HG03108 (cell line): ENCODE results near the gene CFAP20DC.

Experiments
- ATAC-seq: cut with Tn5 transposase; IDR thresholded peaks from one replicate; pipeline ENCODE4 v1.9.1; 2021; ENCODE audit warnings: moderate library complexity; ENCODE audit not compliant: unreplicated experiment

CFAP20DC gene

DNA sequence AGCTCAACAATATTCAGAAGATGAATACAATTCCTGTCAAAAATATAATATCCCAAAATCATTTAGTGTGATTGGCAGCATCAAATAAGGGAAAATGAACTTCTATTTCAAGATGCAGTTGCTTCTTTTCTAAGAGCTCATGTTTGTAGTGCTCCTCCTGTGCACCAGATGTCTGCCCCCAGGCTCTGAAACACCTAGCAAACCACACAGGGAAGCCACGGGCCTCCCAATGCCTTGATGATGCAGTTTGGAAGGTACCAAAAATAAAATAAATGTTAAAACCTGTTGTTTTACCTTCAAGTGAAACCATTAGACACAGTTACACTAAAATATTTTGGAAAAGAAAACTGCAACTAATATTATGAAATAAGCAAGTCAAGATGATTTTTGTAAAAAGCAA is 22.2 kb downstream of the CFAP20DC start:
- no peak for ATAC-seq

DNA sequence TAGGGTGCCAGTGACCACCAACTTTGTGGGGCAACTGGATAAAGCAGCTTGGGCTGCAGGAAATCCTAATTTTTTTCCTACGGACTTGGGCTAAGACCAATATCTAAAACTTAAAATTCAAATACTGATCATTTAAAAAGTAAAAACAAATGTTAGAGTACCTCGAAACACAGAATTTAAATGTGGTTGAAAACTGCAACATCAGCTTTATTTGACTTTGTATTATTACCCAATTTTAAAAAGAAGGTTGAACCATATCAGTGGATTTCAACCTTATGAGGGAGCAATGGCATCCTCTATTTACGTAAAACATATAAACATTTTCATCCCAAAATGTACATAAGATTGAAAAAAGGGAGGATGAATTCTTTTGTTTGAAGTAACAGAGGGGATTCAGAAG is 26.2 kb downstream of the CFAP20DC start:
- no peak for ATAC-seq

DNA sequence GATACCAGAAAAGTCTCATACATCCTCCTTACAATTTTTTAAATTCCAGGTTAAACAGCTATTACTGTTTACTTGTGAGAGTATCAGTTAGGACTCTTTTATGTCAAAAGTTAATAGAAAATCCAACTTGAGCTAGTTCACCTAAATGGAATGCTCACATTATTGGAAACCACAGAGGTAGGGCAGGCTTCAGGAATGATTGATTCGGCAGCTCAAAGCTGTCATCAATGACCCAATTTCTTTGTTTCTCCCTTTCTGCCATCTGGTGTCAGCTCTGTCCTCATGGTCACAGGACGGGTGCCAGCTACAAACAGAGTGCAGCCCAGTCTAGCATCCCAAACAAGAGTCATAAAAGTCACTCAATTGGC is 32.2 kb downstream of the CFAP20DC start:
- no peak for ATAC-seq

DNA sequence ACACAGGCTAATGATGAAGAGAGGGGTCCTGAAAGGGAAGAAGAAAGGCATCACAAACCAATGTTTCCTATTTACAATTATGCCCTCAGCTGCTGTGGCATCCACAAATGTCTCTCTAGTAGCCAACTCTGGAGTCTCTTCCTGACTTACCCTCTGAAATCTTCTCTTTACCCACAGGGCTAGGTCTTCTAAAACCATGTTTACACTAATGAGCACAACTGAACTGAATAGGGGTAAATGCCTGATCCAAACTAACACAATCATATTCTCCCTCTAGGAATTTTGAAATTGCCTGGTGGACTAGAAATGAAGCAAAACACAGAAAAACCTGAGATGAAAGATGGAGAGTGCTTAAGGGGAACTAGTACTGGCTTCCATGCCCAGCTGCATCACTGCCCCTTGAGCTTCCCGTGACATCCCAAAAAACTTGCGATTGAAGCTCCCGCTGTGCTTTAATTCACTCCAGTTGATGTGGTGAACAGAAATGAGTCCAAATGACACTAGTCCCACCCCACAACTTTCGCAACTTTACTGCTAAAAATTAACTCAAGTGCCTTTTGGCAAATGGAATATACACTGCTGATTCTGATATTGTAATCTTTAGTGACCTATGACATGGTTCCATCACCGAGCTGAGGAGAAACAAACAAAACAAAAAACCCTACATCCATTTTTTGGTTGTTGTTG is 32.8 kb downstream of the CFAP20DC start:
- ATAC-seq = no peak

DNA sequence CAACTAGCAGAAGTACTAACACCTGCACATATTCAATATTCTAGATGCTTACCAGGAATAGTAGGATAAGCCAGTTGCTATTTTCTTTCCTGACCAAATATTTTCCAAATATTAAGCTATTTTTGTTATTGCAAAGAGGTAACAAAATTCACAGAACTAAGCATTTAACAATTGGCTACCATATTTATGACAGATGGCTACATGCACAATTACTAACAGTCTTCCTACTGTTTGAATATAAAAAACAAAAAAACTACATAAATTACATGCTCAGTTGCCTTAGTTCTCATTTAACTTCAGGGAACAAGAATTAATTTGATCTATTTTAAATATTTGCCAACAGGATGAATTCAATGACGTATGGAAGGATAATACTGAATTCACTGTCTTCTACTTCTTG is 36.2 kb downstream of the CFAP20DC start:
- no peak for ATAC-seq

DNA sequence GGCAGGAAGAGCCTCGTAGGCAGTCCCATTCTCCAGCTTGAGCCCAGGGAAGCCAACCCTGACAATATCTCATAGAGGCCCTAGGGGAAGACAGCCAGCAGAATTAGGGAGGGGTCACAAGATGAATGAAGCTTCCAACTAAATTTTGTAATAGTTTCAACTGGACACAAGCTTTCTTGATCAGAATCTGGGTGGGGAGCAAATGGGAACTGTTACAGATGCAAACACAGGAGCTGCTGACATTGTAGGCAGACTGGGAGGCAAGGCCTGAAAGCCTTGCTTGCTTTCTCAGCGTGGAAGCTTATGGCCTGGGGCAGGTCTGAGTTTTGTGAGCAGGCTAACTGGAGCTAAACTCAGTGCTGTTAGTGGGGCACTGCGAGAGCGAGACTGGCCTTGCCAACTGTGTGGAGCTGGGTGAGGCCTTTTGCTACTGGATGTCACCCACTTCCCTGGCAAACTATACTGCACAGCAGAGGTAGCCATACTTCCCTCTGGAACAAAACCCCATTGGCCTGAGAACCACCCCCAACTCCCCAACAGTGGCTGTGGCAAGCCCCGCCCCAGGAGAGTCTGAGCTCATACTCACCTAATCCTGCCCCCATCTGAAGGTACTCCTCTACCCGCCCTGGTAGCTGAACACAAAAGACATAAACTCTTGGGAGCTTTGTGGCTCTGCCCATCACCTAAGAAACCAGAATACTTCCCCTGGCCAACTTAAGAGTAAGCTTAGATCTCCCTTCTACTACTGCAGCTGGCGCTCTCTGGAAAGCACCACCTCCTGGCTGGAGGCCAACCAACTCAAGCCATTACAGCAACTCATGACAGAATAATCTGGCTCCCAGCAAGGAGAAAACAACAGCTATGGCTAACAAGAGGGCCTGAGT is 42.9 kb downstream of the CFAP20DC start:
- no peak for ATAC-seq

DNA sequence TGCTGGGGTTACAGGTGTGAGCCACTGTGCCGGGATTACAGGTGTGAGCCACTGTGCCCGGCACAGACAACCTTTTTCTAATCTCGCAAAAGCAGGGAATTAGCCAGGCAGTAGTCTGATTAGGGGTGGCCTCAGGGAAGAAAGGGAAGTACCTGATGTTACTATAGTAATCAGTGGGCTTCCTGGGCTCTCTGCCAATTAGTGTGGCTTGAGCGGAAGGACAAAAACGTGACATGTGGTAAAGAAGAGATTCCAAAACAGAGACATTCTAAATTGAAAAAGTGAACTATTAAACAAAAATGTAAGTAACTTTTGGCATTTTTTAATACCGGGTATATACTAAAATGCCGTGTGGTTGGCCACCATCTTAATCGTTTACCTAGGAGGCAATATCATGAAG is 48.1 kb downstream of the CFAP20DC start:
- no peak for ATAC-seq

DNA sequence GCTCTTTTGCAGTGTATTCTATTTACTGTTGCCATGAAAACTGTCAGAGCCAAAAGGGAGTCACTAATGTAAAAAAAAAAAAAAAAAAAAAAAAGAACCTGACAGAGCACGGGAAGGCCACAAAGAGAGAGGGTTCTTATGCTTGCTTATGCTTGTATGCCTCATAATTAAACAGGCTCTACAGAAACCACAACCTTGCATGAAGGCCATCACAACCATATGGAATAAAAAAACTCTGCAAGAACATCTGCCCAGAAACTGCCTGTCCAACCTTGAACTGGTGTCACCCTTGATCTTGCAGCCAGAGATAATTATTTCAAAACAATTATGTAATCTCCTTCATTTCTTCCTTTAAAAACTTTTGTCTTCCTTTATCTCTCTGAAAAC is 50.1 kb downstream of the CFAP20DC start:
- ATAC-seq = no peak

DNA sequence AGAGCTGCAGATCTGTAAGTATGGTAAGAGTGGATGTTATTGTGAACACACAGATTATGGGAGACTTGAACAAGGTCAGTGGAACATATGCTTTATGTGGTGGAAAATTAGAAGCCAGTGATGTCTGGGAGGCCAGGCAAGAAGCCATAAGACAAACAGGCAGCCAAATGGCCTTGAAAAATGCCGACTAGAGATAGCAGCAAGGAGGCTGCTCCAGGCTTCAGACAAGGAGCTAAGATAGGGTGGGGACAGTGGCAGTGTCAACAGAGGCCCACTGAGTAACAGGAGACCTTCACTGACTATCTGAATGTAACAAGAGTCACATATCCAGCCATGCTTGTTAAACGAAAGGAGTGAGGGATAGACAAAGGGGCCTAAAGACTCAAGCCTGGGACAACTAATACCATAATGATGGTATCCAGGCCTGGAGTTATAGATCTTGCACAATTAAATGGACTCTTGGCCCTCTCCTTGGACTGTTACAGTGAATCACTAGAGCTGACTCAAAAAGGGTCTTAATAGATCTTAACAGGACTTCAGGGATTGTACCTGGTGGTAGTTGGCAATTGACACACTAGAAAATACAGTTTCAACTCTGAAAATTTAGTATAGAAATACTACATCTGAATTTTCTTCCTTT is 50.6 kb downstream of the CFAP20DC start:
- no peak for ATAC-seq

DNA sequence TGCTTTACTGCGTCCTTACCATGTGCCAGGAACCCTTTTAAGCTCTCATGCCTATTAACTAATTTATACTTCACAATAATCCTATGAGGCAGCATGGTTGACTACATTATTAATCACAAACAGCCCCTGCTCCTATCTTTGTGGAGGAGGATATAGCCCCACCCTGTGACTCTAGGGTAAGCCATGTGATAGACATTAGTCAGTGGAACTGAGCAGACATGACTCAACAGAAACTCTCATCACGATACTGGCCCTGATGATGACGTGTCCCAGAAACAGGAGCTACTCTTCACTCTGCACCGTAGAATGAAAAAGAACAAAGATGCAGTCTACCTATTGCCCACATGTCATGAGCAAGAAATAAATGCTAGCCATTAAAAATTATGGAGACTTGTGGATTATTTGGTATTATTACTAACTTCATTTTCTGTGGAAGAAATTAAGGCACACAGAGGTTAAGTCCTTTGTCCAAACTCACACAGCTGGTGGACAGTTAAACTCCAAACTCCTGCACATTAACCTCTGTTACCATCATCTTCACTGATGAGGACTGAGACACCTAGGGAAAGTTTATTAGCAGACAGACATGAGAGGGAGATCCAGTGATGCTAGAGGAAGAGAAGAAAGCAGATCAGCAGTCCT is 51.2 kb downstream of the CFAP20DC start:
- ATAC-seq = no peak

DNA sequence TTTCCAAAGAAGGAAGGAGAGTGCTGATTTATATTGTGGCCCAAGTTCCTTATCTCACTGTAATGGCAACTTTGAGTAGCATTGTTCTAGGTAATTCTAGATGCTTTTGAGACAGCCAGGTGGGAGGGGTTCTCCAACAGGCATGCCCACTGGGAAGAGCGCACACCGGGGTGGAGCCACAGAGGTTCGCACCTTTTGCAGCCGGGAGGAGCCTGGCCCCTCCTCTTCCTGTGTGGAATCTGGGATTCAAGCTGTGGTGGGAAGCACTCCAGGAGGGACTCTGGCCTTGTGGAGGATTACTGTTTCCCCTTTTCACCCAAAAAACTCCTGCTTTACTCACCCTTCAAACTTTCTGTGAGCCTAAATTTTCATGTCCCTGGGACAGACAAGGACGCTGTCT is 53.1 kb downstream of the CFAP20DC start:
- ATAC-seq = no peak

DNA sequence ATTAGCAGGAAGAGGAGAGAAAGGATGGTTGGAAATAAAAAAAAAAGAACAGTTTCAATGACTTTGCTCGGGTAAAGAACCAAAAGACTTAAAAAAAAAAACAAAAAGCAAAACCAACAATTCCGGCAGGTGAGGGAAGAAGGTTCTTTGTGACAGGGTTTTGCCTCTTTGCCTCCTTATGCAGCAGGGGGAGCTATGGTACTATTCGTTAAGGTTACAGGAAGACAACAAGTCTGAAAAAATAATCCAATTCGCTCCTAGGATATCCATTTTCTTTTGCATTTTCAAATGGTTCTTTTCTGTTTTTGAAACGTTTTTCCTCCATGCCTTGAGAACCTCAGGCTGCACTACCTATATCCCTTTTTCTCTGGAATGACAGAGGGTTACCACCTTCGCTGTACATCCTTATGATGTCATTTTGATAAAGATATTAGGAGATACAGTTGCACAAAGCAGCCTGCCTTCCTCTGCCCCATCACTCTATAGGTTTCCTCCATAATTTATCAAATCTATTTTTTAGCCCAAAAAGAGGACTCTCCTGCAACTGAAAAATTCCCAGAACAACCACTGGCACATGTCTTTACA is 55.0 kb downstream of the CFAP20DC start:
- no peak for ATAC-seq

DNA sequence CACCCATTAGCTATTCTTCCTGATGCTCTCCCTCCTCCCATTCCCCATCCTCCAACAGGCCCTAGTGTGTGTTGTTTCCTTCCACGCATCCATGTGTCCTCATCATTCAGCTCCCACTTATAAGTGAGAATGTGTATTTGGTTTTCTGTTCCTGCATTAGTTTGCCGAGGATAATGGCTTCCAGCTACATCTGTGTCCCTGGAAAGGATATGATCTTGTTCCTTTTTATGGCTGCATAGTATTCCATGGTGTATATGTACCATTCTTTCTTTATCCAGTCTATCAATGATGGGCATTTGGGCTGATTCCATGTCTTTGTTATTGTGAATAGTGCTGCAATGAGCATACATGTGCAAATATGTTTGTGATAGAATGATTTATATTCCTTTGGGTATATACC is 56.3 kb downstream of the CFAP20DC start:
- ATAC-seq = no peak

DNA sequence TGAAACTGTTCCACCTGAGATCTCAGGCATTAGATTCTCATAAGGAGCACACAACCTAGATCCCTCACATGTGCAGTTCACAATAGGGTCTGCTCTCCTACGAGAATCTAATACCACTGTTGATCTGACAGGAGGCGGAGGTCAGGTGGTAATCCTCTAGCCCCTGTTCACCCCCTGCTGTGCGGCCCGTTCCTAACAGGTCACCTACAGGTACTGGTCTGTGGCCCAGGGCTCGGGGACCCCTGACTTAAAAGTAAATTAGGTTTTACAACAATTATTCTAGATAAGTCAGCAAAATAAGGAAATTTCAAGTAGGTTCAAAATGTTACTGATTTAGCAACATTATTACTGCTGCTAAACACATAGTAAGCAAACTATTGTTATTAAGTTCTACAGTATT is 58.2 kb downstream of the CFAP20DC start:
- ATAC-seq = no peak

DNA sequence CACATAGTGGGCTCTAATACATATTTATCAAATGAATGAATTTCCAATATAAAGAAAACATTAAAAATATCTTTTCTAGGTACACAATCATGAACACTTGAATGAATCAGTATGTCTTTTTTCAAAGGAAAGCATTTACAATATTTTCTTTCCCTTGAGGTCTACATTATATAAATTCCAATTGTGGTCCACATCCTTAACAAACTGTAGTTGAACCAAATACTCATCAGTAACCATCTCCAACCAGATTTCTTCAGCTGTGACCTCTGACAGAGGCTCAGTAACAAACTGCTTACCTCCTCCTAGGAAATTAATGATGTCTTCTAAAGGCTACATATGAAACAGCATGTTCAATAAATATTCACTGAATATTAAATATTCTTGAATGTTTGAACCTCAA is 58.8 kb downstream of the CFAP20DC start:
- ATAC-seq = no peak

DNA sequence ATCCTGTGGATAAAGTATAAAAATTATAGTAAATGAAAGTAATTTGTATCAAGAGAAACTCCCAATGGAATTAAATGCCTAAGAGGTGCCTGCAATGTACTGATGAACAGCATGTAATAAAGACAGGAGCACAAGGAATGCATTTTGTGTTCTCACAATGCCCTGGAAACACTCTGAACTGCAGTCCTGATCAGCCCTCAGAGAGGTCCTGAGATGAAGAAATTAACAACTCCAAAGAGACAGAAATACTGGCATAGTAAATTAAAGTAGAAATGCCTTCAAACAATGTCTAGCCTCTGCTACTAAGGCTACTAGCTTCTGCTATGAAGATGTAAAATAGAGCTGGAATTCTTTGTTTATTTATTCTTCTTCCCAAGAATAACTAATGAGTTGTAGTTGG is 59.9 kb downstream of the CFAP20DC start:
- ATAC-seq = no peak

DNA sequence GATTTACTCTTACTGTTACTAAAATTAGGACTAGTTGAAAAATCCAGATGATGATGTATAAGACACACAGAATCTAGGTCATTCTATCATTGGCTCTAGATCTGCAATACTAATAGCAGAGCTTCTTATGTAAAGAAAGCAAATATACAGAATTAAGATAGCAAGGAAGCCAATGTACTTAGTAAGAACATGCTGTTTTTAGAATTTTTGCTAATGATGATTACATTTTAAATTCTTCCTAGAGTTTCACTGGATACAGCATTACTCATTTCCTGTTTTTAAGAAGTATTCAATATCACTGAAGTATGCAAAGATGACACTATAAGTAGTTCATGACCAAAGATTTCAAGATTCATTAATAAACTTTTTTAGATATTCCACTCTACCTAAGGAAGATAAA is 60.7 kb downstream of the CFAP20DC start:
- no peak for ATAC-seq

DNA sequence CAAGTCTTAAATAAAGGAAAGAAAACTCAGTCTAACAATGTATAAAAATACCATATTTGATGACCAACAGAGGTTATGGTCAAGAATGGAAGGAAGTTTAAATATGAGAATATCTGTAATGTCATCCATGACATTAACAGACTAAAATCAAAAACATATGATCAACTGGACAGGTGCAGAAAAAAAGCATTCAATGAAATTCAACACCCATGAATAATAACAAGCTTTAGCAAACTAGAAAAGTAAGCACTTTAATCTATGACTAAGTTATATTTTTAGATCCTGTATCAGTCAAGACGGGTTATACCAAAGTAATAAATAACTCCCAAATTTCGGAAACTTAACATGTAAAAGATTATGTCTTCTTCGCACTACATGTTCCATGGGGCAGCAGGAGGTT is 61.8 kb downstream of the CFAP20DC start:
- ATAC-seq = no peak

DNA sequence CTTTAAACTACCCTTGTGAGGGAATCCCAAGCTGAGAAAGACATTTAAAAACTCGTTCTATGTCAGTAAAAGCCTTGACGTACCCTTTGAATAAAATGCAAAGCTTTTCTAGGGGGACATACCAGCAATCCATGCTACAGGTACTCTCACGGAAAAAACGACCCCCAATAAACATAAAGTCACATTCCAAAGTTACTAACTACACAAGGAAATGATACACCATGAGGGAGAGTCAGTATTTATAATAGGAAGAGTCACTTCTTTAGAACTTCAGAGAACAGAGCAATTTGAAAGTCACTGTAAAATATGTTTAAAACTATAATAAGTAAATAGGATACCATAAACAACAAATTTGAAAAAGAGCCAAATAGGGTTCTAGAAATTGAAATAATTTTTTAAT is 63.2 kb downstream of the CFAP20DC start:
- no peak for ATAC-seq

DNA sequence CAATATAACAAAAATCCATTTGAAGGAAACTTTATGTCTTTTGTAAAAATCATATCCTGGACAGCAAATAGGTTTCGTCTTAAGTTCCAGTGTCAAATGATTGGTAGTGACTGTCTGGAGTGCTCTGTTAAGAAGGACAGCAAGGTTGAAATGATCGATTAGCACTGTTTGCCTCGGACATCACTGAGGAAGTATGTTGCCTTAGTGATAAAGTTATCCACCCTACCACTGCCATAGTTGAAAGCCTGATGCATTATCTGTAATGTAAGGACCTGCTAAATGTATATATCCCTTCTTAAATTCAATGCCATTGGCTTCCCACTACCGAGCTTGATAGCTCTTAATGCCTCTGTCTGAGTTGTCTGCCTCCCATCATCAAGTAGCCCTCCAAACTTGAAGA is 70.0 kb downstream of the CFAP20DC start:
- ATAC-seq = no peak

DNA sequence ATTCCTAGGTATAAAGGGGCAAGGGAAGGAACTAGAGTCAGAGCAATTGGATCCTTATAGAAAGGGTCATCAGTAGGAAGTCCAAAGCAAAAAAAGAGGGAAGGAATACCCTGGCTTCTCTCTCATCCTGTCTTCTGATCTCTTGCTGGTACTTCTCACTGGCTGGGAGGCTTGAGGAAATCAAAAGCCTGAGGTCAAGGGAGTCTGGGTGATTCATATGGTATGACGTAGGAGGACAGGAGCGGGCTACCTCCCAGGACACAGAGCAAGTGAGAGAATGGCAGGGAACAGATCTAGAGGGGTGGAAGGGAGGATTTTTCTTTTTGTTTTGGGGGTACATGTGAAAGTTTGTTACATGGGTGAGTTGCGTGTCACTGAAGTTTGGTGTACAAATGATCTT is 76.0 kb downstream of the CFAP20DC start:
- ATAC-seq = no peak
